ENCODE data around the gene ZNF189.

ZNF189 gene

DNA sequence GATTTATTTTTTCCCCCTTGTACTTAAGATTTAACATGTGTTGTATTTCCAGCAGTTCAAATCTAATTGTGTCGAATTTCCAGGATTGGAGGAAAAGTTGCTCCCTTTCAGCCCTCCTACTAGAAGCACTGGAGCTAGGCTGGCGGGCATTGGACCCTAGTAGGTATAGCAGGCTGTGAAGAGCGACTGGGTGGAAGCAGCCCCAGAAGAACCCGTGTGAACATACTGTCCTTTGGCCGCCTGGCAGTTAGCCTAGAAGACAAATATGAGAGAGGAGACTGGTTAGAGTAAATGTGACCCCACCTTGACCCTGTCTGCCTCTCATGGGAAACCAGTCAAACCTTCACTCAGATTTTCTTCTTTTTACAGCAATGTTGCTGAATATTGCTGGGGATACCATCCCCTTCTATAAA lies 23.0 kb downstream of the ZNF189 start:
- DNase-seq, result no peak

DNA sequence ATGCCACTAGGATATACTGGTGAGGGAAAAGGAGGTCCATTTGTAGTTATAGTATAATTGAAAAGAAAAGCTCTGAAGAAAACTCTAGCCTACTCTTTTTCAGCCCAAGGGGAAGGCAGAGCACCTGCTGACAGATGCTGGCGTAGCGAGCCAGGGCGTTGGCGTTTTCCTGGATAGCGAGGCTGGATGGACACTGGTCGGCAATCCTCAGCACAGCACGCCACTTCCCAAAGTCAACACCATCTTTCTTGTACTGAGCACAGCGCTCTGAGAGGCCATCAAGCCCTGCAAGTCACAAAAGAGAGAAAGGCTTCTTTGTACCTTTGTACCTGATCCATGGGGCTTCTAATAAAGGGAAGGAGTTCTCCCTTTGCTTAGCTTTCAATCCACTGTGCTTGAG lies 28.7 kb downstream of the ZNF189 start:
- no peak for DNase-seq

DNA sequence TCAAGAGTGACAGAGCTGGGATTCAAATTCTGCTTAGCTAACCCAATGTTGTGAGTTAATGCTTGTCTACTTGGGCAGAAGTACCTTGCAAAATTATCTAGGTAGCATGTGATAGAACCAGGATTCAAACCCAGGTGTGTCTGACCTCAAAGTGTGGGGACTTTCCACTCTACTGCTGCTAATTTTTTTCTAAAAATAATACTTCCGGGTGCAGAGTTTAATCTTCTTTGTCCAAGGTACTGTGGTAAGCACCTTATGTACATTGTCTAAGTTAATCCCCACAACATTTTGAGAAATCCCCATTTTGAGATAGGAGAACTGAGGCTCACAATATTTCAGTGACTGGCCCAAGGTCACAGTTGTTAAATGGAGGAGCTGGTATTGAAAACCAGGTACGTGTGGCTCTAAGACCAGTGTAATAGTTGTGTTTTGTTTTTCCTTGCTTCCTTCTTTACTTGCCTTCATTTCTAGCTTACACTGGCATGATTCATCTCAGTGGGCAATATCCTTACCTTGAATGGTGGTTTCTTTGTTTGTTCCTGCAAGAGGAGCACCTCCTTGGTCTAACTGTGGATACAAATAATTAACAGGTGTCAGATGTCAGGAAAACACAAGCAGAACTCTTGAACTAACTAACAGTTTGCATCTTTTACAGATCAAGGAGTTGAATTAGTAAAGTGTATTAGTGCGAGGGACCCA lies 29.5 kb downstream of the ZNF189 start:
- DNase-seq, result no peak

DNA sequence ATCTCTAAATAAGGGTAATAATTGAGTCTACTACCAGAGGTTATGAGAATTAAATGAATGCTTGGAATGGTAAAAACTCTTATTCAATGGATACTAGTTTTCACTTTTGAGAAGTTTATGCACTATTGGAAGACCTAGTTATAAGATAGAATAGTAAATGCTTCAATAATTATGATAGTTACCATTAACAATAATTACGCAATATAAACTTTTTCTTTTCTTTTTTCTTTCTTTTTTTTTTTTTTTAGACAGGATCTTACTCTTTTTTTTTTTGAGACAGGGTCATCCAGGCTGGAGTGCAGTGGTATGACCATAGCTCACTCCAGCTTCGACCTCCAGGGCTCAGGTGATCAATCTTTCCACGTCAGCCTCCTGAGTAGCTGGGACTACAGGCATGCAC lies 30.3 kb downstream of the ZNF189 start:
- DNase-seq, result no peak

DNA sequence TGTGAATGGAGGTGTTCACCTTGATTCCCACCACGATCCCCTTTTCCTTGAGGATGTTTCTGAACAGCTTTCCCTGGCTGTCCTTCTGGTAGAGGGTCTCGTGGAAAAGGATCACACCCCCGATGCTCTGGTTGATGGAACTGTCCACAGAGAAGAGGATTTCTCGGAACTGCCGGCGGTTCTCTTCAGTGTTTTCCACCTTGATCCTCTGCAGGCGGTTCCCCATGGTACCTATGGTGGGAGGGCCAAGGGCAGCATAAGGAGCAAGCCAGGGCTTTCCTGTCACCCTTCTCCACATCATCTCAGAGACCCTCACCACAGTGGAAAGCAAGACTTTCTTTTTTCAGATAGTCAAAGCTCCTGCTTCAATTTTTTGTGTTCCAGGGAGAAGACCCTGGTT lies 31.1 kb downstream of the ZNF189 start:
- no peak for DNase-seq

DNA sequence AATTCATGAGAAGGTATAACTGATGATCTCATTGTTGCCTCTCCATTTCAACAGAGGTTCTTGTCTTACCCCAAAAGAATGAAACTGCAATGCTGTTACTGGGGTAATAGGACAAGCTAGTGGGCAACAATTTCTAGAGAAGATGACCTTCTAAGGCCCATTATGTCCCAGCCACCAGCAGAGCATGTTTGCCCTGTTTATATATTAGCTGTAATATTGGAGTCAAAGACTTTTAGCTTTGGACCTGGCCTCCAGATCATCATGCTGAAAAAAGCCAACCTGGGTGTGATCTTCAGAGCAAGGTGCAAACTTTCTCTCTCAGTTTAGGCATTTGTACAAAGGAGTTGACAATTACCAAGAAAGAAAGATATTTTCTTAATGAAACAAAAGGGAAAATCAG lies 33.5 kb downstream of the ZNF189 start:
- DNase-seq, result no peak

DNA sequence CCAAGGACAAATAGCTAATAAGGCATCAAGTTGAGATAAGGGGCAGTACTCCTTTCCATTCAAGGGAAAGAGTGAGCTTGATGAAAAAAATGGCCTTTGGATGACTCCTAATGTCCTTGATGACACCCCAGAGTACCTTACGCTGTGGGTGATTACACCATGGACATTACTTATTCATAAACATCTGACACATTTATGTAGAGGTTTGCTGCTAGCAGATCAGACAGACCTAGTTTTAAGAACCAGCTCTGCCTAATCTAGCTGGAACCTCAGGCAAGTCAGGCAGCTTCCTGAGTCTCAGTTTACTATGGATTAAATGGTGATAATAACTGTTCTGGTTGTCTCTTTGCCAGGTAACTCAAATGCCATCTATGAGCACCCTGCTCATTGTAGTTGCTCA lies 34.1 kb downstream of the ZNF189 start:
- DNase-seq, result no peak

DNA sequence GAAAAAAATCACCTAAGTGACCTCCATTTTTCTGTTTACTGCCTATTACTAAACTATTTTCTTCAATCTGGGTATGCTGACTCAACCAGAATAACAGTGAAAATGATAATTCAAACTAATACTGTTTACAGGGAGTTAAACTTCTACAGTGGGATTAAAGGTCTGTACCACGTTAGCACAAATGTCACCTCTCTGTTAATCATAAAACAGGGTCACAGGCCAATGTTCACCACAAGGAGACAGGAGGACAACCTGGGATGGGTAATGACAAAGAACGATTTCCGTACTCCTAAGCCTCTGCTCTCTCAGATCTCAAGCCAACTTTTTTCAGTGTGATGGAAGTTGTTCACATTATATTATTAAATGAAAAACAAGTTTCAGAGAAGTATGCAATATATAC lies 34.6 kb downstream of the ZNF189 start:
- no peak for DNase-seq

DNA sequence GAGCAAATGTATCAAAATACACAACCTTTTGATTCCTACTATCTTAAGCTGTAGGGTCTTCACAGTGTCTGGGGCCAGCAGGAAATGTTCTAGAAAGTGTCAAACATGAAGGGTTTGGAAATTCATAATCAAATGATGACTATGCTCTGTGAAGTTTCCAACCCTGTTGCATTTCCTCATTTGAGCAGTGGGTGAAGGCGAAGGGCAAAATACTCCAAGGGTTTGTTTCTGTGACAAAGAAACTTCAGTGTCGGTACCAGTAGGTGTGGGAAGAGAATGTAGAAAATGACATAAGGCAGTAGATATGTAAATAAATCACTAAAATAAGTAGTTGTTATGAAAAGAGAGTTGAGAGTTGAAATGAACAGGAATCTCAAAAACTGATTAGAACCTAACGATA lies 36.3 kb downstream of the ZNF189 start:
- no peak for DNase-seq

DNA sequence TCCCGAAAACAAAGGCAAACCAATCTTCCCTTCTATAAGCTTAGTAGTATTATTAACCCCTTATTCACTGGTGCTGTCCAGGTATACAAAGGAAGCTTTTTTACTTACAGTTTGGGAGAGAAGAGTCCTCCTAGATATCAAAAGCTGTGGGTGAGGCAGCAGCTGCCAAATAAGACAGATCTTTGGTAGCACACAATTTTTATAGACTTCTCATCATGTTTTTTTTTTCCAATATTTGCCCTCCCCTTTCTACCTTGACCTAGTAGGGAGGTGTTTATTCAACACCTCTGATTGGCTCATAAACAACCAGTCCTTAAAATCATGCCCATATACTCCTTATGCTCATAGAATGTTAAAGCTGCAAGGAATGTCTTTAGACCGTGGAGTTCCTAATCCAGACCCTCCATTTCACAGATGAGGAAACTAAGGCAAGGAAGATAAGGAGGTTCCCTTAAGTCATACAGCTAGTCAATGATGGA lies 37.0 kb downstream of the ZNF189 start, which contains the start of gene ALDOB:
Gene ALDOB (minus strand): TSS at position 174 of the 479 bp plus-strand sequence. CDS start 4,887 bp downstream, outside the sequence.
- no peak for DNase-seq

DNA sequence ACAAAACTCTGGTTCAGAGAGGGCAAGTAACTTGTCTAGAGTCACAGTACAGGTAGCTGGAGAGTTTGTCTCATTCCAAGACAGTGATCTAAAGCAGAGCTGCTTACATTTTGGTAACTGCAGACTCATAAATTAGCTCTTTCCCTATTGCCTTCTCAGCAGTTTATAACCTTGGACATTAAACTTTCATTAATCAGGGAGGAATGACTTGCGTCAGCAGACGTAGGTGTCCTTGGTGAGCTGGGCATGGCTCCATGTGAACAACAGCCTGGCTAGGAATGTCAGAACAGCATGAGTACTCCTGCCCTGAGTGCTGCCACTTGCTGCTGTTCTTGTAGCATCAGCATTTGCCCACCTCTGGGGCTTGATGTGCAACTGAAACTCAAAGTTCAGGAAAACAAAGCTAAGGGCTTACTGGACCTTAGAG lies 39.2 kb downstream of the ZNF189 start:
- DNase-seq, result no peak

DNA sequence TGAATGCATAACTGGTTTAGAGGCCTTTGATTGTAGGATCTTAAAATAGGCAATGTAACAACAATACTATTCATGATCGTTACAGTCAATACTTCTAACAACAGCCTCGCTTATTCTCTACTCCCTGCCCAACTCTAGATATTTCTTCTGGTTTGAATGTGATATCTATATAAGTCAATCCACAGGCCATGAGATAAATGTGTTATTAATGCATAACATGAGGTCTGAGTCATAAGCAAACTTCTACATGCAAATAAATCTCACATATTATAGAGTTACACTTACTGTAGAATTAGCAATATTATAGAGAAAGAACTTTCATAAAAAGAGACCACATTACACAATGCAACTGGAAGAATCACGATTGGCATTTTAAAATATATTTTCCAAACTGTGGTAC lies 39.9 kb downstream of the ZNF189 start:
- no peak for DNase-seq

DNA sequence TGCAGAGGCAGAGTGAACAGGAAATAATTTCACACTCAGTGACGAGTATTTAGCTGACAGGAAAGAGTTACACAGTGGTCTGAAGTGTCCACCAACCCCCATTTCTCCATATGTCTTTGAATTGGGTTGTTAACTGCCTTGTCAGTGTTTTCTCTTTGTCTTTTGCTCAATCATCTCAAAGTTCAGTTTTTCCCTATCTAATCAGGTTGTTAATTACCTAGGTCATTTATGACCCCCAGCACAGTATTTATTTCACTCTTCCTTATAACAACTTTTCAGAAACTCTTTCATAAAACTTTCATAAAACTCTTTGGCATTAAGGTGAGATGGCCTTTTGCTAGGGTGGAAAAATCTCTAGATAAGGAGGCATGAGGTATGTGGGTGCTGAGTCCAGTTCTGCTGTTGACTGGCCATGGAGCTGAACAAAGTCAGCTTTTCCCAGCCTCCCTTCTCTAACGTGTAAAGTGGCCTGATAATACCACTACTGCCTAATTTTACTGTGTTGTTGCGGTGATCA lies 42.1 kb downstream of the ZNF189 start:
- no peak for DNase-seq

DNA sequence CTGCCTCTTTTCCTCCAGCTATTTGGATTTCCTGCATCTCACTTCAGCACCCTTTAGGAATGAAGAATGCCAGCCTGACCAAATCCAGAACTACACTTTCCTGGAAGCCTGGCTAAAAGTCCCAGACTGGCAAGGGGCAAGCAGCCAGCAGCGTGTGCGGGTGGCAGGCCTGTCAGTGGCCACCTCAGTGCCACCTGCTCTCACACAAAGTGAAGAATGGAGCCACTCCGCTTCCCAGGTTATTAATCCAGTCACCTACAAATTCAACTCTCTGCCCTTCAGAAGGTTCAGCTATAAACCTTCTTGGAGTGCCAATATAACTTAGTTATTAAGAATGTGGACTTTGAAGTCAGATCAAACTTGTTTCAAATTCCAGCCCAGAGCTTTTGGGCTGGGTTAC lies 43.7 kb downstream of the ZNF189 start:
- no peak for DNase-seq

DNA sequence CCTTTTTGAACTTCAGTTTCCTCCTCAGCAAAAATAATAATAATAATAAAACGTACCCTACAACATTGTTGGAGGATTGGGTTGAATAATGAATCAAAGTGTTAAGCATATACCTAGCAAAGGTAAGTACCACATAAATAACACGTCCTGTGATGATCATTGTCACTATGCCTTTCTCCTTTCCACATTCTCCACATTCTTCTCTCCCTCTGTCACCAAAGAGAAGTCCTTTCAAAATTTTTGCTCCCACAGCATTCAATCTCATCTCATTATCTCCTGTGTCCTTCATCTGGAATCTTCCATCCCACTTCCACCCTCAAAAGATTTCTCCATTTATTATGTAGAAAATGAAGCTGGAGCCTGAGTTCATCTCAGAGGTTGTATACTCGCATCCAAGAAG lies 44.1 kb downstream of the ZNF189 start:
- DNase-seq, result no peak

DNA sequence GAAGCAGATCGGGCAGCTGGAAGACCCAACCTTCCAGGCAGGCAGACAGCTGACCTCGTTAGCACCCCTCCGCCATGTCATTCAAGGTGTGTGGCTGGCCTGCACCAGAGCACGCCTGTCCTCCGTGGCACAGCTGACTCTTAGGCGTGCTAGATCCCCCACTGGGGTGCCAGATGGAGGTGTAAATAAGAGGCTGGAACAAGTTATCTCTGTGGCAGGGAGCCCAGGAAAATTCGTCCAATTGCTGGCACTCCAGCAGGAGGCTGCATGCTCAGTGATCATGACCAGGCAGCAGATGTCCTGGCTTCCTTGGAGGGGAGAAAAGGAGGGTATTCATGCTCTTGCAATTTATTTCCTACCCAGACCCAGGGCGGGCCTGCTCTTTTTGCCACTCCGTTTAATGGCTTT lies 44.7 kb downstream of the ZNF189 start:
- no peak for DNase-seq

DNA sequence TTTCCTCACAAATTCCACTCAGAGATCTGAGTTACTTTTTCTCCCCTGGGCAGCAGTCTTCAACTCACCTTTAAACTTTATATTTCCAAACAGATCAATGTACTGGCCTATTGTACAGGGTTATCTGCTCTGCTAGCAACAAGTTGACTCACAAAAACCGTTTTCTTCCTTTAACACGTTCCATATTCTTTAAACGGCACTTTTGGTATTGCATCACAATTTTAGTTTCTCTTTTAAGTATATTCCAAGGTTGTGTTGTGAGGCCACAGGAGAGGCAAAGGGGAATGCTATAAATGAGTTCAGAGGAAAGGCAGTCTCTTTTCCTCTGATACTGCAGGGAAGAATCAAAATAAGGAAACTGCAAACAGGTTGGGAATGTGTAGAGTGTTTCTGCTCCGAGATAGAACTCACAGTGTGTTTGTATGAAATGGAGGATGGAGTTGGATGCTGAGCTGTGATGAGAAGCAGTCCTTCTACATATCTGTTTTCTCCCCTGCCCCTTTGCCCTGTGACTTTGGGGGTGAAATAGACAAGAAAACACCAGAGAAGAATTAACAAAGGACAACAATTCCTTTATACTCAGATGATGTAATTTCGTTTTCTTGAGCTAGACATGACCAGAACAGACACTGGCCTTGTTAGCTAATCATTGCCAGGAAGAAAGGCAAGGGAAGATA lies 46.8 kb downstream of the ZNF189 start:
- no peak for DNase-seq

DNA sequence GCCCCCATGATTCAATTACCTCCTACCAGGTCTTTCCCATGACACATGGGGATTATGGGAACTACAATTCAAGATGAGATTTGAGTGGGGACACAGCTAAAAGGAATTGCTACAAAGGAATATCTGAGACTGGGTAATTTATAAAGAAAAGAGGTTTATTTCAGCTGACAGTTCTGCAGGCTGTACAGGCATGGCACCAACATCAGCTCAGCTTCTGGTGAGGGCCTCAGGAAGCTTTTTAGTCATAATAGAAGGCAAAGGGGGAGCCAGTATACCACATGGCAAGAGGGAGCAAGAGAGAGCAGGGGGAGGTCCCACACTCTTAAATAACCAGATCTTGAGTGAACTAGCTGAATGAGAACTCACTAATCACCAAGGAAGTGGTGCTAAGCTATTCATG lies 48.1 kb downstream of the ZNF189 start:
- DNase-seq, result no peak

DNA sequence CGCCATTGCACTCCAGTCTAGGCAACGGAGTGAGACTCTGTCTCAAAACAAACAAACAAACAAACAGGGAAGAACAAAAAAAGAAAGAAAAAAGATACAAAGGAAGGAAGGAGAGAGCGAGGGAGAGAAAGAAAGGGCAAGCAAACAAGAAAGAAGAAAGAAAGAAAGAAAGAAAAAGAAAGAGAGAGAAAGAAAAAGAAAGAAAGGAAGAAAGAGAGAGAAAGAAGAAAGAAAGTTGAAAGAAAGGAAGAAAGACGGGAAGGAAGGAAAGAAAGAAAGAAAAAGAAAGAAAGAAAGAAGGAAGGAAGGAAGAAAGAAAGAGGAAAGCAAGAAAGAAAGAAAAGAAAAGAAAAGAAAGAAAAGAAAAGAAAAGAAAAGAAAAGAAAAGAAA lies 50.0 kb downstream of the ZNF189 start:
- DNase-seq, result no peak

DNA sequence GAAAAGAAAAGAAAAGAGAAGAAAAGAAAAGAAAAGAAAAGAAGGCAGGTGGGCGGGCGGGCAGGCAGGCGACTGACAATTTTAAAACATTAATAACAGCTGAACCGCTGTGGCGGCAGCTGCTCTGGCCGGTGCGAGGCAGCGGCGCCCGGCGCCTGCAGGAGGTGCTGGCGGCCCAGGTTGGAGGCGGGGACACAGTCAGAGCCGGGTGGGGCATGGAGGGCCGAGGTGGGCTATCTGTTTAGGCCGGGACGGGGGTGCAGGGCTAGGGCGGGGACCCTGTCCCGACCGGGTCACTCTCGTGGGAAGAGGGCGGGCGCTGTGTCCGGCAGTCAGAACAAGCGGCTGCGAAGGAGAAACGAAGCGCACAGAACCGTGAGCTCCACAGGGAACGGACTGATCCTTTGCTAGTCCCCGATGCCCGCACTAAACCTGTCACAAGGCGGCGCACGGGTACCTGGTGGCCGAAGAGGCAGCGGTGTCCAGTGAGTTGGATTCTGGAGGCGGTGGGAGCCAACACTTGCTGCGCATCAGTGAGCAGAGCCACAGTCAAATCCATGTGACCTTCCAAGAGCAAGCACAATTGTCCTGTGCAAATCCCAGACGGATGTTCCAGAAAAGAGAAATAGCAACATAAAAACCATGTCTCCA lies 50.5 kb downstream of the ZNF189 start:
- DNase-seq, result peak; percentile 34 to 46

DNA sequence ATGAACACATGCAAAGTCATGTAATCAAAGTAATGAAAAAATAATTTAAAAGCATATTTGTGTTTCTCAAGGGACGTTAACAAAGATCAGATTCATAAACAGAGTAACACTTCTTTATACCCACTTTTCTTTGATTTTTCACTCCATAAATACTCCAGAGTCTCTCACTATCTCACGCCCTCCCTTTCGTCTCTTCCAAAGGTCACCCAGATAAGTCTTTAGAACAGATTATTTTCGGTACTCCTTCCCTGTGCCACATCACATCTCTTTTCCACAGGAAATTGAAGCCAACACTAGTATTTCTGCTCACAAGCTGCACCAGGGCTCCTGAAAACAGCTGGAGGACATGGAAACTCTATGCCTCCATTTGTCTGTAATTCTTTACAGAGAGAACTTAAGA lies 52.3 kb downstream of the ZNF189 start:
- DNase-seq, result no peak

DNA sequence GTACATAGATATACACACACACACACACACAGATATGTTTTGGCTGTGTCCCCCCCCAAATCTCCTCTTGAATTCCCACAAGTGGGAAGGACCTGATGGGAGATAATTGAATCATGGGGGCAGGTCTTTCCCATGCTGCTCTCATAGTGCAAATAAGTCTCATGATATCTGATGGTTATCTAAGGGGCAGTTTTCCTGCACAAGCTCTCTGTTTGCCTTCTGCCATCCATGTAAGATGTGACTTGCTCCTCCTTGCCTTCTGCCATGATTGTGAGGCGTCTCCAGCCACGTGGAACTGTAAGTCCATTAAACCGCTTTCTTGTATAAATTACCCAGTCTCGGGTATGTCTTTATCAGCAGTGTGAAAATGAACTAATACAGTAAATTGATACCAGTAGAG lies 52.8 kb downstream of the ZNF189 start:
- no peak for DNase-seq

DNA sequence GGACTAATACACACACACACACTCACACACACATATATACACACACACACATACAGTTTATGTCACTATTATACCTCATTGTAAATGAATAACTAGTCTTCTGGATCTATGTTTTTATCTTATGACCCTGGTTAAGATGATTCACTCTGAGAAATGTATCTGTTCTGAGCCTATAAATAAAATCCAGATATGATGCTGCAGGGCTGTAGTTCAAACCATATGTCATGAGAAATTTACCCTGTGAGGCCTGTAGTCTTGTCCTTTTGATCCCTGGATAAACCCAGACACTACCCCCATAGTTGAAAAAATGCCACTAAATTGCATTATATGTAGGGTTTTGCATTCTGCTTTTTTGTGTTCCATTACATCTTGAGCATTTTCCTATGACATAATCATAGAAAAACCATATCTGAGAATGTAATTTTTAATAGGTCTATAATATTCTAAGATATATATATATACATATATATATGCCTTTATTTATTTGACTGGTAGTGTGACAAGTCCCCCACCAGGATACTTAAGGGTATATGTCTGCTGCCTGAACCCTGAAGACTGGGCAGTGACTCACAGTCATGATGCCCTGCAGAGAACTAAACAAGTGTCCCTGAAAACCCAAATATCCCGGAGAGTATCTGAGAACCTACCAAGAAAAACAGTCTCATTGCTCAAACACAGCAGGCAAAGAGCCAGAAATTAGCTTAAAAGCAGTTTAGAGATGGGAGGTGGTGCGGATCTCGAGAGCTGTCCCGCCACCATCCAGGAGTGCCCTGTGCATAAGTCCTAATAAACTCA lies 55.3 kb downstream of the ZNF189 start:
- DNase-seq, result no peak
